ENCODE measurements around the gene CST6. TPM values are rescaled to one million over a fixed set of nuclear protein-coding genes. Genes with fewer than 3 reads are reported as not detected.
"Not testable (repeated sequence)": the region's sequence is repeated elsewhere in the genome, so short reads cannot be mapped to it uniquely, and the experiment has no call there.

The CST6 gene
- total RNA-seq, 1 donor from 2014 or later: 0.26 TPM

GRCh38 chr11:66015454-66015881, 3.7 kb downstream of the CST6 start:
- DNase-seq (ENCODE audit: low read depth, low spot score): peak; percentile 51

DNA sequence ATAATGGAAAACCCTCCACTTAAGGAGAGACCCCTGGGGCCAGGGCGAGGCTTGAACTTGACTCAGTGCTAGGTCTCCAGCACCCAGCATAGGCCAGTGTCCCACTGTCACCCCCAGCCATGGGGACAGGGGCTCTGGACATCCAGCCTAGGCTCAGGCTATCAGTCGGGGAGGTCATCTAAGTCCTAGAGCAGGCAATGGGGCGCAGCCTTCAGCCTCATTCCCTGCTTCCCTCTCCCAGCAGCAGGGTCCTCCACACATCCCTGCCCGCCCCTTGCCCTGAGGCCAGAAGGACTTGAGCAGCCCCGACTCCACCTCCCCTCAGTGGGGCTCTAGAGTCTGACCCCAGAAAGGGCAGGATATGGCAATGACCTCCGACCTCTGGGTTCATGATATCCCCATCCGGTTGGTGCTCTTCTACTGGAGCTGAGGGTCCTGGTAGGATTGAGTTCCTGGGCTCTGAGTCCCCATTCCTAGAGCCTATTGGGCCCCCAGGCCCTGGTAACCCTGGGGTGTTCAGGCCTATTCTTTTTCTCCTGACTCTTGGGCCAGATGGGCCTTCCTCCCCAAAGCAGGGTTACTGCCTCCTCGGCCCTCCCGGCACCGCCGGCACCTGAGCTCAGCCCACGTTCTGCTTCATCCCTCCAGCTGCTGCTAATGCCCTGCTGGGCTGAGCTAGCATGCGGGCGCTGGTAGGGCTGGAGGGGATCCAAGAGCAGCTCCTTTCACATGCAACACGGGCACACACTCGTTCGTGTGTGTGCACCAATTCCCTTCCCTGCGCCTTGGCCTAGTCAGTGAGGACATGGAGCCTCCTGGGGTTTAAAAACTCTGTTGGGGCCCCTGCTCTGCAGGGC, 4.4 kb downstream of the CST6 start:
- no peak for DNase-seq (ENCODE audit: low read depth, low spot score)

- DNase-seq (ENCODE audit: low read depth, low spot score): no peak
Measured at GRCh38 chr11:66016793-66017177, 5.0 kb downstream of the CST6 start.

- no peak for DNase-seq (ENCODE audit: low read depth, low spot score)
Measured at GRCh38 chr11:66017321-66017720, 5.5 kb downstream of the CST6 start.

GRCh38 chr11:66020212-66020611, 8.4 kb downstream of the CST6 start:
- no peak for DNase-seq (ENCODE audit: low read depth, low spot score)

GRCh38 chr11:66020618-66021357, 9.0 kb downstream of the CST6 start:
- DNase-seq (ENCODE audit: low read depth, low spot score): peak; percentile 53

- no peak for DNase-seq (ENCODE audit: low read depth, low spot score)
Measured at GRCh38 chr11:66022401-66023185, 10.8 kb downstream of the CST6 start.

- not testable (repeated sequence) for DNase-seq (ENCODE audit: low read depth, low spot score)
Measured at GRCh38 chr11:66023186-66023440, 11.3 kb downstream of the CST6 start.

- DNase-seq (ENCODE audit: low read depth, low spot score): no peak
Measured at GRCh38 chr11:66026017-66026529, 14.3 kb downstream of the CST6 start, which contains the start of gene CATSPER1. Gene CATSPER1 (minus strand): TSS chr11:66026479. CDS start chr11:66026379, 100 bp downstream.

- no peak for DNase-seq (ENCODE audit: low read depth, low spot score)
Measured at GRCh38 chr11:66032957-66033735, 21.3 kb downstream of the CST6 start.

- no peak for DNase-seq (ENCODE audit: low read depth, low spot score)
Measured at GRCh38 chr11:66035653-66036333, 24.0 kb downstream of the CST6 start.

DNA sequence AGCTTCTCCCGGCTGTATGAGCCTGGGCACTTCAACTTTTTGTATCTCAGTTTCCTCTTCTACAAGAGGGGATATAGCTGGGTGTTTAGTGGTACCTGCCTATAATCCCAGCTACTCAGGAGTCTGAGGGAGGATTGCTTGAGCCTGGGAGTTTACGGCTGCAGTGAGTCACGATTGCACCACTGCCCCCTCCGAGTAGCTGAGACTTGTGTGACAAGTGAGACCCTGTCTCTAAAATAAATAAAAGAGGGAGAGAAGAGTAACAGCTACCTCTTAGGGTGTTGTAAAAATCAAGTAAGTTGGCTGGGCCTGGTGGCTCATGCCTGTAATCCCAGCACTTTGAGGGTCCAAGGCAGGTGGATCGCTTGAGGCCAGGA, 24.5 kb downstream of the CST6 start:
- no peak for DNase-seq (ENCODE audit: low read depth, low spot score)

- no peak for DNase-seq (ENCODE audit: low read depth, low spot score)
Measured at GRCh38 chr11:66037327-66037726, 25.5 kb downstream of the CST6 start.

DNA sequence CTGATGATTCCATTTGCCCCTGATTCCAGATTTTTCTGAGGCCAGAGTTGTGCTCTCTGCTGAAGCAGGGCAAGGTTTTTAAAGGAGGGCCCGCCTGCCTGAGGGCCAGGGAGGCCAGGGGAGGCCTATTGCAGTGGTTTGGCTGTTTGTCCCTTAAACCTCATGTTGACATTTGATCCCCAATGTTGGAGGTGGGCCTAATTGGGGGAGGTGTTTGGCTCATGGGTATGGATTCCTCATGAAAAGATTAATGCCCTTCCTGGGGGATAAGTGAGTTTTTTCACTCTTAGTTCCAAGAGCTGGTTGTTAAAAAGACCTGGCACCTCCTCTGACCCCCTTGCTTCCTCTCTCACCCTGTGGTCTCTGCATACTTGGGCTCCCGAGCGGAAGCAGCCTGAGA, 28.0 kb downstream of the CST6 start:
- no peak for DNase-seq (ENCODE audit: low read depth, low spot score)

DNA sequence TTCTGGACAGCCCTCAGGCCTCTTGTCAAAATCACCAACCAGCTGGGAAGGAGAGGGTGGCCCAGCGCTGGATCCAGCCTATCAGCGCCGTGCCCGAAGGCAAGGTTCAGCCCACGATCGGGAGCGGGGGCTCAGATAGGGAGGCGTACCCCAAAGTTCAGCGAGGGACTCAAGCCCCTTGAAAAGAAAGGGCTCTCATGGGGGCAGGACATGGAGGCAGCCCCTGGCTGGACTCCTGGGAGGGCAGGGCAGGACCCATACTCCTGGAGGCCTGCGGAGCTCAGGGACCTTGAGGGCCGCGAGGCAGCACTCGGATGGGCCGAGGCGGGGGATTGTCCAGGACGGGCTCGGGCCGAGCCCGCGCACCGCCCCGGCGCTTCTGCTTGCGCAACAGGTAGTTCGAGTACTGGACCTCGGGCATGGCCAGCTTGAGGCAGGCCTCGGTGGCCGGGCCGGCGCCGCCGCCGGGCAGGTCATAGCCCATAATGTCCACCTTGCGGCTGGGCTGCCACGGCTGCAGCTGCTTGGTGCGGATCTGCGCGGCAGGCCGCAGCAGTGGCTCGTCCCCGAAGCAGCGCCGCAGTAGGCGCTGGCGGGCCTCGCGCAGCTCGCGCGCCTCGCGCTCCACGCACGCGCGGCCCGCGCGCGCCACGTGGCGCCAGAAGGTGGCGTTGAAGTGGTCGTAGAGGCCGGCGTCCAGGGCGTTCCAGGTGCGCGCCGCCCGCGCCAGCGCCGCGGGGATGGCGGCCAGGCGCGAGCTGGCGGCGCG, 30.6 kb downstream of the CST6 start:
- DNase-seq (ENCODE audit: low read depth, low spot score): no peak

DNA sequence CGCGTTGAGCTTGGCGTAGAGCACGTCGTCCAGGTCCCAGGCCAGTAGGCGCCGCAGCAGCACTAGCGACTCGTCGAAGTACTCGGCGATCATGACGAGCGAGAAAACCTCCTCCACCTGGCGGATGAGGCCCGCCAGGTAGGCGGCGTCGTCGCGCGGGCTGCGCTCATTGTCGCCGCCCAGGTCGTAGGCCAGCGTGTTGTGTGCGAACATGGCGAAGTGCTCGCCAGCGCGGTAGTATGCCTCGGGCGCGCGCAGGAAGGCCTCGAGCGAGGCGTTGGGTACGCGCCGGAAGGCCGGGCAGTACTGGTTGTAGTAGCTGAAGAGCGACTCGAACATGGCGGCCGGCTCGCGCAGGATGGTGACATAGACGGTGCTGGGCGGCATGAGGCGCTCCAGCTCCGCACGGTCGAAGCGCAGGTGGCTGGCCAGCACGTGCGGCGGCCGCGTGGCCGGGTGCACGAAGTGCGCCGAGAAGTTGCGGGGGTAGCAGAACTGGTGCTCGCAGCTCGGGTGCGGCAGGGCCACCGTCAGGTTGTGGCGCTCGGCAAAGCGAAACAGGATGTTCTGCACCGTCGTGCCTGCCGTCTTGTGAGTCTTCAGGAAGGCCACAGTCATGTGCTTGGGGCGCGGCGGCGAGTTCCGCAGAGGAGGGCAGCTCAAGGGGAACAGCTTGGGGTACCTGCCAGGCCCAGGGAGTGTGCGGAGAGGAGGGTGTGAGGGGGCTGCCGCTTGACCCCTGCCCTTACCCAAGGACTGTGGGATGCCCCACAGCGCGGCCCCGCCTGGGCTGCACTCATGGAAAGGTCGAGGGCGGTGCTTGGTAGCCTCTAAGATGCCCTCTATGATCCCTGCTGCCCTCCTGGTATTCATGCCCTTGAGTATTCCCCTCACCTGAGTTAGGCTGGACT, 31.4 kb downstream of the CST6 start:
- no peak for DNase-seq (ENCODE audit: low read depth, low spot score)

DNA sequence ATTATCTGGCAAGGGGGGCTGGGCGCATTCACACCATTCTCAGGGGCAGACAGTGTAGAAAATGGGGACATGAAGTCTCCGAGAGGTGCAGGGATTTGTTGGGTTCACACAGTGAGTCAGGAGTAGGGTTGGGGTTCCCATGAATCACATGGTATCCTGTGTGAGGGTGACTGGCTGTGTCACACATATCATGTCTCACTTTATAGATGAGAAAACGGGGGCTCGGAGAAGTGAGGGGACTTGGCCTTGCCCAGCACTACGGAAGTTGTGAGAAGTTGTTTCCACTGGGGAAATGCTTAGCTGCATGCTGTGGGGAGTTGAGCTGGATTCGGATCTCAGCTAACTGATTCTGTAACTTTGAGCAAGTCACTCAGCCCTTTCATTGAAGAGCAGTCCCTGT, 32.9 kb downstream of the CST6 start:
- DNase-seq (ENCODE audit: low read depth, low spot score): no peak

DNA sequence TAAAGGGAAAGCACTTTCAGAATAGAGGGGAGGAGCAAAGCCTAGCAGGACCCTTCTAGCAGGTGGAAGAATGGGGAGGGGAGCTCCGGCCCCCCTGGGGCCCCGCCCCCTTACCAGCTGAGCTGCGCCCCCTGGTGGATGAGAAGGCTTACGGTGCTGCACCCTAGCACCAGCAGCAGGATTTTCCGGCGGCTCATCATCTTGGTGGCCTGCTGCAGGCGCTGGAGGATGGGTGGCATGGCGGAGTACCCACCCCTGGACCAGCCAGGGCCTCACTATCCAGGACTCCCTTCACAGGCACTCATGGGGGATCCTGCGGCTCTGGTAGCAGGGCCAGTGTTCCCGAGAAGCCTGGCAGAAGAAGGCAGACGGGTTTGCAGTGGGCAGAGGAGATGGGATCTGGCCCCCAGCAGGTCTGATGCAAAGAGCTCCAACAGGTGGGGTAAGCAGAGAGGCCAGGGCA, 33.4 kb downstream of the CST6 start:
- peak; percentile 44 for DNase-seq (ENCODE audit: low read depth, low spot score)

DNA sequence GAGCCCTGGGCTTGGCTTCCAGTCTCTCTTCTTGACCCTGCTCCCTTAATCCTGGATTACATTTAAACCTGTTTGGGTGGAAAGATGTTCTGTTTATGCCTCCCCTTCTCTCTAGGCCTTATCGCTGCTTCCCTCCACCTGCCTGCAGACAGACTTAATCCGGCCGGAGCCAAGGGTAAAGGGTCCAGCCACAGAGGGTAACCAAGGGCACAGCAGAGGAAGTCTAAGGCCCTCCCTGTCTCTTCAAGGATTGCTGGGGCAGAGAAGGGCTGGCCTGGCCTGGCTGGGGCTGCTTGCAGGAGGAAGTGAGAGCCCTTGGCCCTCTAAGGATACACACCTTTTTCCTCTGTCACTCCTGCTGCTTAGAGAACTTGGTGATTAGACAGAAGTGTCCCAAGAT, 35.1 kb downstream of the CST6 start:
- DNase-seq (ENCODE audit: low read depth, low spot score): no peak

Measured in pulmonary artery endothelial cell (primary cell).